T-helper 1 cell treated with Interleukin-12 subunit alpha and Interleukin-12 subunit beta and Interleukin-4 antibody, amounts not matched to agents 30 μg/mL and 1 μg/mL, for 36 hours (primary cell): ENCODE results near the gene SPECC1L.

Experiments used
- H3K27ac Mint-ChIP-seq: one replicate; pipeline ENCODE4 v1.8.0; 2021; ENCODE audit warnings: mild to moderate bottlenecking, mixed read lengths
- H3K27me3 Mint-ChIP-seq: one replicate; pipeline ENCODE4 v1.8.0; 2021; ENCODE audit warnings: low read depth, mixed read lengths
- H3K36me3 Mint-ChIP-seq: one replicate; pipeline ENCODE4 v1.8.0; 2021; ENCODE audit warnings: low read depth, mixed read lengths
- H3K4me1 Mint-ChIP-seq: one replicate; pipeline ENCODE4 v1.8.0; 2021; ENCODE audit warnings: low read depth, mixed read lengths
- H3K4me3 Mint-ChIP-seq: one replicate; pipeline ENCODE4 v1.8.0; 2021; ENCODE audit warnings: mild to moderate bottlenecking, moderate library complexity, mixed read lengths
- H3K9me3 Mint-ChIP-seq: one replicate; pipeline ENCODE4 v1.8.0; 2021; ENCODE audit warnings: mixed read lengths

Gene SPECC1L

GRCh38 chr22:24466716-24467328 is 196.2 kb downstream of the SPECC1L start:
- Mint-ChIP-seq H3K27ac (no peak overlapping the region), H3K4me1 (no peaks in the 10 kb centered on the region), H3K27me3 (no peaks in the 10 kb centered on the region)

GRCh38 chr22:24467340-24467739 is 196.7 kb downstream of the SPECC1L start:
- Mint-ChIP-seq H3K4me1 (no peaks in the 10 kb centered on the region), H3K36me3 (no peaks in the 10 kb centered on the region), H3K27me3 (no peaks in the 10 kb centered on the region), H3K27ac (no peak overlapping the region), H3K9me3 (no peaks in the 10 kb centered on the region), H3K4me3 (no peak overlapping the region)

More at GRCh38 chr22:24466716-24467328, 196.2 kb downstream of the SPECC1L start:
- H3K36me3 Mint-ChIP-seq = no peaks in the 10 kb centered on the region
- H3K4me3 Mint-ChIP-seq = no peak overlapping the region
- no peaks in the 10 kb centered on the region for H3K9me3 Mint-ChIP-seq
